Activated CD8-positive, alpha-beta memory T cell treated with anti-CD3 and anti-CD28 coated beads for 24 hours (primary cell): Measurements from ENCODE around the gene MPZL3.

ENCODE experiments used
- DNase-seq: peaks from one replicate; pipeline ENCODE4 v3.0.0-alpha.2; 2020

Gene MPZL3

GRCh38 chr11:118264569-118265465 is 12.7 kb upstream of the MPZL3 start:
- no peak for DNase-seq

GRCh38 chr11:118263695-118264568 is 11.8 kb upstream of the MPZL3 start, which contains the start of gene MPZL2:
MPZL2 (minus strand) TSS chr11:118264297; CDS start chr11:118264153, 144 bp downstream.
- peak; percentile 71 for DNase-seq

- no peak for DNase-seq
Measured at GRCh38 chr11:118263112-118263511, 10.9 kb upstream of the MPZL3 start.

GRCh38 chr11:118260353-118260752 is 8.2 kb upstream of the MPZL3 start:
- no peak for DNase-seq

- DNase-seq, result no peak
Measured at GRCh38 chr11:118259138-118259537, 7.0 kb upstream of the MPZL3 start.

GRCh38 chr11:118258410-118258809 is 6.2 kb upstream of the MPZL3 start:
- no peak for DNase-seq

- DNase-seq, result no peak
Measured at GRCh38 chr11:118252688-118253087, 523 bp upstream of the MPZL3 start.

GRCh38 chr11:118247041-118247440 is 5.1 kb downstream of the MPZL3 start:
- no peak for DNase-seq

GRCh38 chr11:118245936-118246562 is 6.1 kb downstream of the MPZL3 start:
- DNase-seq, result no peak

- DNase-seq, result no peak
Measured at GRCh38 chr11:118243993-118244762, 8.0 kb downstream of the MPZL3 start.

GRCh38 chr11:118243161-118243560 is 9.0 kb downstream of the MPZL3 start:
- DNase-seq, result no peak

- no peak for DNase-seq
Measured at GRCh38 chr11:118241764-118242098, 10.4 kb downstream of the MPZL3 start.

- DNase-seq, result peak; percentile 85
Measured at GRCh38 chr11:118240999-118241763, 11.0 kb downstream of the MPZL3 start.

GRCh38 chr11:118239509-118240205 is 12.5 kb downstream of the MPZL3 start:
- DNase-seq, result no peak

GRCh38 chr11:118238929-118239328 is 13.2 kb downstream of the MPZL3 start:
- no peak for DNase-seq

- no peak for DNase-seq
Measured at GRCh38 chr11:118238421-118238820, 13.7 kb downstream of the MPZL3 start.

- no peak for DNase-seq
Measured at GRCh38 chr11:118236170-118236569, 16.0 kb downstream of the MPZL3 start.

- no peak for DNase-seq
Measured at GRCh38 chr11:118234833-118235232, 17.3 kb downstream of the MPZL3 start.

GRCh38 chr11:118233850-118234249 is 18.3 kb downstream of the MPZL3 start:
- no peak for DNase-seq

GRCh38 chr11:118233377-118233776 is 18.8 kb downstream of the MPZL3 start:
- DNase-seq, result no peak

GRCh38 chr11:118232659-118233058 is 19.5 kb downstream of the MPZL3 start:
- DNase-seq, result no peak
